NT2/D1 (cell line): ENCODE results near the gene PARD3.

Experiments used
- DNase-seq: peaks from one replicate; pipeline ENCODE4 v3.0.0-alpha.2; 2011; ENCODE audit warnings: low read depth, low spot score
- H3K27me3 ChIP-seq: 2 replicates; pipeline ENCODE4 v1.6.0; 2011; ENCODE audit warnings: mild to moderate bottlenecking; ENCODE audit not compliant: insufficient read length, insufficient read depth
- H3K36me3 ChIP-seq: 2 replicates; pipeline ENCODE4 v1.6.1; 2011; ENCODE audit warnings: mild to moderate bottlenecking, low read length, mixed read lengths; ENCODE audit not compliant: insufficient read depth, insufficient read length
- H3K4me1 ChIP-seq: 2 replicates; pipeline ENCODE4 v1.5.1; 2011; ENCODE audit not compliant: insufficient read depth, insufficient read length
- H3K4me3 ChIP-seq: 2 replicates; pipeline ENCODE4 v1.5.1; 2011; ENCODE audit warnings: low read depth; ENCODE audit not compliant: insufficient read length
- H3K9ac ChIP-seq: 2 replicates; pipeline ENCODE4 v1.6.0; 2011; ENCODE audit warnings: low read depth; ENCODE audit not compliant: insufficient read length
- H3K9me3 ChIP-seq: 2 replicates; pipeline ENCODE4 v1.5.1; 2011; ENCODE audit warnings: mild to moderate bottlenecking, low read length; ENCODE audit not compliant: insufficient read depth
- SUZ12 ChIP-seq: IDR thresholded peaks from 2 replicates; pipeline ENCODE4 v1.6.1; 2011; ENCODE audit not compliant: insufficient read length, insufficient read depth; ENCODE audit errors: extremely low read depth
- YY1 ChIP-seq: IDR thresholded peaks from 2 replicates; pipeline ENCODE4 v1.6.1; 2011; ENCODE audit not compliant: insufficient read length, insufficient read depth
- ZNF274 ChIP-seq: IDR thresholded peaks from 2 replicates; pipeline ENCODE4 v1.6.1; 2011; ENCODE audit warnings: mild to moderate bottlenecking, low read depth, low read length

The PARD3 gene

GRCh38 chr10:34766266-34766600, 48.9 kb downstream of the PARD3 start:
- DNase-seq = no peak
- TF ChIP-seq YY1 (no peak), SUZ12 (no peak), ZNF274 (no peak)

GRCh38 chr10:34764472-34764946, 50.6 kb downstream of the PARD3 start:
- H3K36me3 ChIP-seq = no peaks in the 10 kb centered on the region
- DNase-seq = no peak
- H3K9ac ChIP-seq = no peak overlapping the region
- H3K4me3 ChIP-seq = no peak overlapping the region
- no peaks in the 10 kb centered on the region for H3K9me3 ChIP-seq
- no peaks in the 10 kb centered on the region for H3K4me1 ChIP-seq
- H3K27me3 ChIP-seq = no peaks in the 10 kb centered on the region
- TF ChIP-seq YY1 (no peak), ZNF274 (no peak), SUZ12 (no peak)

More at GRCh38 chr10:34766266-34766600, 48.9 kb downstream of the PARD3 start:
- H3K9me3 ChIP-seq = no peaks in the 10 kb centered on the region
- H3K4me1 ChIP-seq = no peaks in the 10 kb centered on the region
- no peak overlapping the region for H3K4me3 ChIP-seq
- no peaks in the 10 kb centered on the region for H3K27me3 ChIP-seq
- H3K36me3 ChIP-seq = no peaks in the 10 kb centered on the region
- no peak overlapping the region for H3K9ac ChIP-seq

GRCh38 chr10:34762603-34763299, 52.3 kb downstream of the PARD3 start:
- Histone ChIP-seq H3K9me3 (no peaks in the 10 kb centered on the region), H3K4me3 (no peak overlapping the region), H3K36me3 (no peaks in the 10 kb centered on the region), H3K9ac (no peak overlapping the region), H3K4me1 (no peaks in the 10 kb centered on the region), H3K27me3 (no peaks in the 10 kb centered on the region)
- DNase-seq = no peak
- TF ChIP-seq ZNF274 = no peak
- TF ChIP-seq YY1 = no peak
- TF ChIP-seq SUZ12 = no peak

DNA sequence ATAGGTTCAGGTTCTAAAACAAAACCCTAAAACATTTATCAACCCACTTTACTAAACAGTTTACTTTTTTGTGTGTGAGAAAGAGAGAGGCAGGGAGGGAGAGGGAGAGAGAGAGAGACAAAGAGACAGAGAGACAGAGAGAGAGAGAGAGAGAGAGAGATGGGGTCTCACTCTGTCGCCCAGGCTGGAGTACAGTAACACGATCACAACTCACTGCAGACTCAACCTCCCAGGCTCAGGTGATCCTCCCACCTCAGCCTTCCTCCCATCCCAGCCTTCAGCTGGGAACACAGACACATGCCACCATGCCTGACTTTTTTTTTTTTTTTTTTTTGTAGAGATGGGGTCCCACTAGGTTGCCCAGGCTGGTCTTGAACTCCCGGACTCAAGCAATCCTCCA, 52.9 kb downstream of the PARD3 start:
- no peak overlapping the region for H3K9ac ChIP-seq
- no peaks in the 10 kb centered on the region for H3K27me3 ChIP-seq
- DNase-seq = no peak
- no peaks in the 10 kb centered on the region for H3K9me3 ChIP-seq
- no peak overlapping the region for H3K4me3 ChIP-seq
- no peaks in the 10 kb centered on the region for H3K36me3 ChIP-seq
- no peak for TF ChIP-seq SUZ12
- no peak for TF ChIP-seq ZNF274
- no peak for TF ChIP-seq YY1
- no peaks in the 10 kb centered on the region for H3K4me1 ChIP-seq

GRCh38 chr10:34761453-34761852, 53.6 kb downstream of the PARD3 start:
- no peak overlapping the region for H3K9ac ChIP-seq
- TF ChIP-seq SUZ12 (no peak), YY1 (no peak), ZNF274 (no peak)
- H3K36me3 ChIP-seq = no peaks in the 10 kb centered on the region
- H3K4me3 ChIP-seq = no peak overlapping the region
- H3K9me3 ChIP-seq = no peaks in the 10 kb centered on the region
- no peaks in the 10 kb centered on the region for H3K27me3 ChIP-seq
- no peaks in the 10 kb centered on the region for H3K4me1 ChIP-seq
- no peak for DNase-seq

DNA sequence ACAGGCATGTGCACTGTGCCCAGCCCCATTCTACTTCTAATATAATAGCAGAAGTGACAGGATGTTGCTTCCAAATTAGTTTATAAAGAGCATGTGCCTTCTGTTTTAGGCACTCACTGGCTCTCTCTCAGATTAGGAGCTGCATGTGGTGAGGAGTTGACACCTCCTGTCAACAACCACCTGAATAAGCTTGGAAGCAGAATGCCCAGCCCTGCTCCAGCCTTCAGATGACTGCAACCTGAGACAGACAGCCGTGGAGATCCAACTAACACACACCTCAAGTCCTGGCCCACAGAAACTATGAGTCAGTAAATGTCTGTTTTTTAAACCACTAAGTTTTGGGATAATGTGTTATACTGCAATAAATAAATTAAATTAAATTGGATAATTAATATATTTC, 54.5 kb downstream of the PARD3 start:
- Histone ChIP-seq H3K27me3 (no peaks in the 10 kb centered on the region), H3K4me1 (no peaks in the 10 kb centered on the region), H3K9me3 (no peaks in the 10 kb centered on the region), H3K4me3 (no peak overlapping the region), H3K36me3 (no peaks in the 10 kb centered on the region), H3K9ac (no peak overlapping the region)
- no peak for DNase-seq
- no peak for TF ChIP-seq YY1
- TF ChIP-seq ZNF274 = no peak
- no peak for TF ChIP-seq SUZ12

DNA sequence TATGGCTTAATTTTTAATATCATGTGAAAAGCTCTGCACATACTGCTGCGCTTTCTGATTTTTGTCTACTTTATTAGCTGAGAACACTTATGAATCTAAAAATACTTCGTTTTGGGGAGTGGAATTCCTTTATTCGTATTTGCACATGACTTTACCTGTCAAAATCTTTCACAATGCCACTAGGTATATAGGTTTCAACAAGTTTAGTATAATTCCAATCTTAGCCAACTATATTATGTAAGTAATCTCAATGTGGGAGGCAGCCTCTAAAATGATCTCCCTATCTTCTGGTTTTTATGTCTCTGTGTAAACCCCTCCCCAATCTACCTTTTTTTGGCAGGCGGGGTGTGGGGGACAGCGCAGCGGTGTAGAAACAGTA, 55.3 kb downstream of the PARD3 start:
- Histone ChIP-seq H3K9ac (no peak overlapping the region), H3K36me3 (no peaks in the 10 kb centered on the region), H3K4me3 (no peak overlapping the region), H3K9me3 (no peaks in the 10 kb centered on the region), H3K27me3 (no peaks in the 10 kb centered on the region), H3K4me1 (no peaks in the 10 kb centered on the region)
- DNase-seq = no peak
- TF ChIP-seq ZNF274 (no peak), YY1 (no peak), SUZ12 (no peak)
